Fibroblast of upper back skin (primary cell): ENCODE results near the gene GNPTAB.
"Not testable (repeated sequence)": the region's sequence is repeated elsewhere in the genome, so short reads cannot be mapped to it uniquely, and the experiment has no call there.

Source experiments
- DNase-seq: peaks from one replicate; pipeline ENCODE4 v3.0.0-alpha.2; 2013

GNPTAB gene

DNA sequence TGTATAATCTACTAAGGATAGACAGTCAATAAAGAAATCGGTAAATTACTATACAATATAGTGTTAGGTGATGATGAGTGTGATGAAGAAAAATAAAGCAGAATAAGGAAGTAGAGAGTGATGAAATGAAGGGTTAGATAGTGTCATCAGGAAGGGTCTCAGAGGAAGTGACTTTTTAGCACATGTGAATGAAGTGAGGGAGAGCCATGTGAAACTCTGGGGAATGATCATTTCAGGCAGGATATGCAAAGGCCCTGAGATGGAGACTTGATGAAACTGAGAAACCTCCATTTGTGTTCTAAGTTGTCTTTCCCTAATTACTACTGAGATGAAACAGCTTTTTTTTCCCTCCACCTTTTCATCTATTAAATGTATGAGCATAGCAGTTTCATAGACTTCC lies 19.4 kb upstream of the GNPTAB start:
- no peak for DNase-seq

DNA sequence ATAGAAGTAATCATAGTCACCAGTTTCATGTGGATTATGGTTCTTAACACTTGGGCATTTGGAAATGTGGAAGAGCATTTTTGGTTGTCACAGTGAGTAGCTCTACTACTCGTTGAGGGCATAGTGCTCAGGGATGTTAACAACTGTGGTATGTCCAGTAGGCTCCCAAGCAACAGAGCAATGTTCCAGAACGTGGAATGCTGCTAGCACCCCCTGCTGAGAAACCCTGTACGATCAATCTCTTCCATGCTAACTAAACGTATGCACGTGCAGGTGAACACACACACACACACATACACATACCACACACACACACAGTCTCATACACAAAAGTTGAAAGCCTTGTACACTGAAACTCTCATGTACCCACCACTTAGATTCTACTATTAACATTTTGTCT lies 16.6 kb upstream of the GNPTAB start:
- DNase-seq, result no peak

DNA sequence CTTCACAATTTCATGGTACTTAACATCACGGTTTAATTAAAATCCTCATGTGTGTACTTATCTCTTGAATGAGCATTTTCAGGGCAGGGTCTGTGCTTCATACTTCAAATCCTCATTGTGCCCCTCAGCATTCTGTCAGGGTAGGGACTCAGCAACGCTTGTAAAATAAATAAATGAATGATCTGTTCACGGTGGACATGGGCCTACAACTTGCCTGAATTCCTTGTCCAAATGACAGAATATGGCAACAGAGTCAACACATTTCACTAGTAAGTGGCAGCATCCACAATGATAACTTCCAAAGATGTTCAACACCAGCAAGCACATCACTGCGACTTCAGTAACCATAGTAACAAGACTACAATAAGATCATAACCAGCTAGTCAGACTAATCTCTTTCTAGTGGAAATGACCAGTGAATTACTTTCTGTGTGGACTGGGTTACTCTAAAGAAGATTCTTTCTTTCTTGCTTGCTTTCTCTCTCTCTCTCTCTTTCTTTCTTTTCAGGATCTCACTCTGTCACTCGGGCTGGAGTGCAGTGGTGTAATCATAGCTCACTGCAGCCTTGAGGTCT lies 14.5 kb upstream of the GNPTAB start:
- no peak for DNase-seq

GRCh38 chr12:101841069-101841468 lies 10.3 kb upstream of the GNPTAB start:
- DNase-seq, result no peak

DNA sequence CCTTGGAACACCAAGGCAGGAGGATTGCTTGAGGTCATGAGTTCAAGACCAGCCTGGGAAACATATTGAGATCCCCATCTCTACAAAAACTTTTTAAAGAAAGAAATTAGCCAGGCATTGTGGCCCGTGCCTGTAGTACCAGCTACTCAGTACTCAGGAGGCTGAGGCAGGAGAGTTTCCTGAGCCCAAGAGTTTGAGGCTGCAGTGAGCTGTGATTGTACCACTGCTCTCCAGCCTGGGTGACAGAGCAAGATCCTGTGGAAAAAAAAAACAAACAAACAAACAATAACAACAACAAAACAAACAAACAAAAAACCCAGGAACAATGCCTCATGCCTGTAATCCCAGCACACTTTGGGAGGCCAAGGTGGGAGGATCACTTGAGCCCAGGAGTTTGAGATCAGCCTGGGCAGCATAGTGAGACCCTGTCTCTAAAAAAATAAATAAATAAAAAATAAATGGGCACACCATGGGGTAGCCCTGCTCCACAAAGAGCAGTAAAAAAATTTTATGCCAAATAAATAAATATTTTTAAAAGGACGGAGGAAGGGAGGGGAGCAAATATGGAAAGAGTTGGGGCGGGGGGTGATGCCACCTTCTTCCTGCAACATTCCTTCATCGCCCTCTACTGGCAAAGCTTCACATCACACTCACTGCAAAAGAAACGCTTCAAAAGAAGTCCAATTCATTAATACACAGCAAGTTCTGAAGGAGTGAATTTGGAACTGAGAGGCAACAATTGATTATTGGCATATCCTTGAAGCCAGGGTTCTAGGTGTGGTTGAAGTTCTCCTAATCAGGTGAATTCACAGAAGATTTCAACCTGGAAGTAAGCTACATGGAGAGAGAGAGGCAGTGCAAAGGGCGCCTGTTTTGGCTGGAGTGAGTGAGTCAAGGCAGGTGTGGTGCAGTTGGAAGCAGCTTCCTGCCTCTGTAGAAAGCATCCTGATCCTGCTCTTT lies 8.8 kb upstream of the GNPTAB start:
- DNase-seq, result peak; percentile 60

DNA sequence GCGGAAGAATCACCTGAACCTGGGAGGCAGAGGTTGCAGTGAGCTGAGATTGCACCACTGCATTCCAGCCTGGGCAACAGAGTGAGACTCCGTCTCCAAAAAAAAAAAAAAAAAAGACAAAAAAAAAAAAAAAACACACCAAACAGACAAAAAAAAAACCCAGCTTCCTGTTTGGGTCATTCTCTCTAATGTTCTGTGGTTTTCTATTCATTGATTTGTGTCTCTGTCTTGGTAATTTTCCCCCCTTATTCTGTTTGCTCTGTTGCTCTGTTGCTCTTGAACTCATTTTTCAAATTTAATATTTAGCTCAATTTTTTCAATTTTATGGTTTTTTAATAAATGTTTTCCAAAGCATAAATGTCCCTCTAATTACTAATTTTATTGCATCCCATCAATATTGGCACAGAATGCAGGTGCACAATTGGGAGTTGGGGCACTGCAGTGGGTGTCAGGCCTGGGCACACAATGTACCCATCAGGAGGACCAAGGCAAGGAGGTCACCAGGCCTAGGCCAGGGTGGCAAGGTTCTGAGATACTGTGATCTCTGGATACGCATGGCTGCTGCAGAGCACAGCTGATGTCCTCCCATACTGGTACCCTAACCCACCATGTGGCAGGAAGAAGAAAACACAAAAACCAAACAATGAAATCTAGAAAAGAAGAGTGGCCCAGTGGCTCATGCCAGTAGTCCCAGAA lies 8.0 kb upstream of the GNPTAB start:
- DNase-seq, result no peak

GRCh38 chr12:101832030-101832429 lies 1.3 kb upstream of the GNPTAB start:
- DNase-seq, result no peak

DNA sequence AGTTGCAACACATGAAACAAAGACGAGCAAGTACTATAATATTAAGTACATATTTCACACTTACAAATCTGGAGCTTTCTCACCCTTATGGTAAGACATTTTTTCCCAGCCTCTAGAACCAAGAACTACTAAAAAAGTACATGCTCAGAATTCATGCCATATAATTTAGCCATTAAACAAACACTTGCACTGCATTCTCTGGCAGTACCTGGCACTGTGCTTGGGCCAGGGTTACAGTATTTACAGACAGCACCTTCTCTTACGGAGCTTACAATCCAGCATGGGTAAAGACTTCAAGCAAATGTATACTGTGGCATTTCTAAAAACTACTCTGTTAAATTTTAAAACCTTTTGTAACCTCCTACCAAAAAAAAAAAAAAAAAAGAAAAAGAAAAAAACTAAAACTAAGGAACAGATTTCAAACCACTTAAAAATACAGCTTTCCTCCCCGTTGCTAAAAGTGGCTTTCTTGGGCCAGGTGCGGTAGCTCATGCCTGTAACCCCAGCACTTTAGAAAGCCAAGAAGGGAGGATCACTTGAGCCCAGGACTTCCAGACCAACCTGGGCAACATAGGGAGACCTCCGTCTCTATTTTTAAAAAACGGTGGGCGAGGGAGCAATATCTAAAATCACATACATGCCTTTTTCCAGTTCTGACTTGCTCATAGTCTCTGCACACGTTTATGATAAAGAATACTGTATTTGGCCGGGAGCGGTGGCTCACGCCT lies 956 bp downstream of the GNPTAB start:
- no peak for DNase-seq

DNA sequence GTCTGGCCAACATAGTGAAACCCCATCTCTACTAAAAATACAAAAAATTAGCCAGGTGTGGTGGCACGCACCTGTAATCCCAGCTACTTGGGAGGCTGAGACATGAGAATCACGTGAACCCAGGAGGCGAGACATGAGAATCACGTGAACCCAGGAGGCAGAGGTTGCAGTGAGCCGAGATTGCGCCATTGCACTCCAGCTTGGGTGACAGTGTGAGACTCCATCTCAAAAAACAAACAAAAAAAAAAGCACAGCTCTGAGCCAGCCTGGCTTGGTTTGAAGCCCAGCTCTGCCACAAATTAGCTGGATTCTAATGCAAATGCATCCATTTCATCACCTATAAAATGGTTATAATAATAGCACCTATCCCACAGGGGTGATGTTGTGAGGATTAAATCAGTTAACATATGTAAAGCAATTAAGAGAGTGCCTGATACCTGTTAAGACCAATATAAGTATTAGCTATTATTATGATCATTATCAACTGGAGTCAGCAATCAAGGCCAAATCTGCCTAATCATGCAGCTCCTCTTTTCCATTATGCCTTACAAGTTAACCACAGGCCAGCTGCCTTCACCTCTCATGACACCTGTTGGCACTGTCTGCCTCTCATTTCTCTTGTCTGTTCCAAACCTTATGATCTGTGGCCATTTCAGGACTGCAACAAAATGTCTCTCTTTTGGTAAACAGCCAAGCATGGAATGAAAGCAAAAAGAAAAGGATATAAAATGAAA lies 2.1 kb downstream of the GNPTAB start:
- DNase-seq, result no peak

- DNase-seq, result no peak
Observed at GRCh38 chr12:101826766-101827368, 3.9 kb downstream of the GNPTAB start.

GRCh38 chr12:101824831-101825230 lies 5.9 kb downstream of the GNPTAB start:
- no peak for DNase-seq

- no peak for DNase-seq
Observed at GRCh38 chr12:101823891-101824290, 6.9 kb downstream of the GNPTAB start.

GRCh38 chr12:101823039-101823438 lies 7.7 kb downstream of the GNPTAB start:
- no peak for DNase-seq

DNA sequence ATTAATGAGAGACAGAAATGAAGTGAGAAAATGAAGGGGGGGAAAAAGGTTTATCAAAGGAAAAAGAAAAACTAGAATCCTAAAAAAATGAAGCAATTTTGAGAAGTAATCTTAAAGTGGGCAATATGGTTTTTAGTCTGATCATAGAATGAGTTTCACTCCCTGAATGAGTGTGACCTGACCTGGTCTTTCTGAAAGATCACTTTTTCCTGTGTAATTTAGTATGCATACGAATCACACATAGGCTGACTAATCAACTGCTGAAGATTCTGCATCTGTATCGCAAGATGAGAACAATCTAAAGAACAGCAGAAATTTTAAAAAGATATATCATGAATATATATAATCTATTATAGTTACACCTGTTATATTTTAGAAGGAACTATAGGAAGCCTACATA lies 11.3 kb downstream of the GNPTAB start:
- DNase-seq, result no peak

- DNase-seq, result not testable (repeated sequence)
Observed at GRCh38 chr12:101818689-101819088, 12.1 kb downstream of the GNPTAB start.

DNA sequence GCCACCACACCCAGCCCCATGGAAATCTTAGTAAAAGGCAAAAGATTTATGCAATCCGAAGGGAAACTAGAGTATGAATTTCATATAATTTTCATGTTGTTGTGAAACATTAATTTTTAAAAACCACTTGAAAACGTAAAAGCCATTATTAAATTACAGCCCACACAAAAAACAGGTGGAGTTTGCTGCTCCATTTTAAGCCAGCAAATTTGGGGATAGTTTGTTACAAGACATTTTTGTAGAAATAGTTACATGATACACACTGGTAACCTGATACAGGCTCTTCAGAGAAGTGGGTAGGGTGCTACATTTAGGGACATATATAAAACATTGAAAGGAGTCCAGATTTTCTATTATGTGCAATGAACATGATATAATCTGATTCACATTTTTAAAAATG lies 17.6 kb downstream of the GNPTAB start:
- DNase-seq, result no peak

DNA sequence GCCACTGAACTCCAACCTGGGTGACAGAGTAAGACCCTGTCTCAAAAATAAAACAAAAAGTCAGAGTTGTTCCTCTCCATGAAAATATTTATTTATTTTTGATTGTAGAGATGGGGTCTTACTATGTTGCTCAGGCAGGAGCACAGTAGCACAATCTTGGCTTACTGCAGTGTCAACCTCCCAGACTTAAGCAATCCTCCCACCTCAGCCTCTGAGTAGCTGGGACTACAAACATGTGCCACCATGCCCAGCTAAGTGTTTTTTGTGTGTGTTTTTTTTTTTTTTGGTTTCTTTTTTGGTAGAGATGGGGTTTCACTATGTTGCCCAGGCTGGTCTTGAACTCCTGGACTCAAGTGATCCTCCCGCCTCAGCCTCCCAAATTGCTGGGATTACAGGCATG lies 18.0 kb downstream of the GNPTAB start:
- not testable (repeated sequence) for DNase-seq

- DNase-seq, result not testable (repeated sequence)
Observed at GRCh38 chr12:101811342-101811741, 19.4 kb downstream of the GNPTAB start.

- no peak for DNase-seq
Observed at GRCh38 chr12:101809208-101809607, 21.6 kb downstream of the GNPTAB start.

GRCh38 chr12:101806265-101806664 lies 24.5 kb downstream of the GNPTAB start:
- no peak for DNase-seq

- no peak for DNase-seq
Observed at GRCh38 chr12:101804409-101804808, 26.4 kb downstream of the GNPTAB start.

GRCh38 chr12:101803978-101804377 lies 26.8 kb downstream of the GNPTAB start:
- DNase-seq, result no peak
